VCaP (cell line): ENCODE data around the gene CMIP.

ENCODE experiments used
- H3K27ac ChIP-seq: fragments of 450-650 bp; 2 replicates; pipeline ENCODE4 v1.5.1; 2017
- TF ChIP-seq, protein P1 (sequence below): fragments of 450-650 bp; conservative IDR thresholded peaks from 2 replicates; pipeline ENCODE4 v1.5.1; 2017; ENCODE audit warnings: mild to moderate bottlenecking, moderate library complexity

CMIP gene

DNA sequence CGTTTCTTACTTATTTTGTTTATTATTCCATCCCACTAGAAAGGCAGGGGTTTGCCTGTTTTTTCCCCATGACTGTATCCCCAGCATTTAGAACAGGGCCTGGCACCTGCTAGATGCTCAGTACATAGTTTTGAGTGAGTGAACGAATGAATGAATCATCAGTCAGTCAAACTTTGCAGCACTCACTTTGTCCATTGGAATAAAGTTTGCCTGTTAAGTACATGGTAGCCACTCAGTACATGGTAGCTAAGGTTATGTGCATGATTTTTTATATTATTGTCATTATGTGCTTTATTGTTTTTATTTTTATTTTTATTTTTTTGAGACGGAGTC is 88.5 kb downstream of the CMIP start:
- TF ChIP-seq, protein P1, sequence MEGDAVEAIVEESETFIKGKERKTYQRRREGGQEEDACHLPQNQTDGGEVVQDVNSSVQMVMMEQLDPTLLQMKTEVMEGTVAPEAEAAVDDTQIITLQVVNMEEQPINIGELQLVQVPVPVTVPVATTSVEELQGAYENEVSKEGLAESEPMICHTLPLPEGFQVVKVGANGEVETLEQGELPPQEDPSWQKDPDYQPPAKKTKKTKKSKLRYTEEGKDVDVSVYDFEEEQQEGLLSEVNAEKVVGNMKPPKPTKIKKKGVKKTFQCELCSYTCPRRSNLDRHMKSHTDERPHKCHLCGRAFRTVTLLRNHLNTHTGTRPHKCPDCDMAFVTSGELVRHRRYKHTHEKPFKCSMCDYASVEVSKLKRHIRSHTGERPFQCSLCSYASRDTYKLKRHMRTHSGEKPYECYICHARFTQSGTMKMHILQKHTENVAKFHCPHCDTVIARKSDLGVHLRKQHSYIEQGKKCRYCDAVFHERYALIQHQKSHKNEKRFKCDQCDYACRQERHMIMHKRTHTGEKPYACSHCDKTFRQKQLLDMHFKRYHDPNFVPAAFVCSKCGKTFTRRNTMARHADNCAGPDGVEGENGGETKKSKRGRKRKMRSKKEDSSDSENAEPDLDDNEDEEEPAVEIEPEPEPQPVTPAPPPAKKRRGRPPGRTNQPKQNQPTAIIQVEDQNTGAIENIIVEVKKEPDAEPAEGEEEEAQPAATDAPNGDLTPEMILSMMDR: no peak
- H3K27ac ChIP-seq: no peak overlapping the region

DNA sequence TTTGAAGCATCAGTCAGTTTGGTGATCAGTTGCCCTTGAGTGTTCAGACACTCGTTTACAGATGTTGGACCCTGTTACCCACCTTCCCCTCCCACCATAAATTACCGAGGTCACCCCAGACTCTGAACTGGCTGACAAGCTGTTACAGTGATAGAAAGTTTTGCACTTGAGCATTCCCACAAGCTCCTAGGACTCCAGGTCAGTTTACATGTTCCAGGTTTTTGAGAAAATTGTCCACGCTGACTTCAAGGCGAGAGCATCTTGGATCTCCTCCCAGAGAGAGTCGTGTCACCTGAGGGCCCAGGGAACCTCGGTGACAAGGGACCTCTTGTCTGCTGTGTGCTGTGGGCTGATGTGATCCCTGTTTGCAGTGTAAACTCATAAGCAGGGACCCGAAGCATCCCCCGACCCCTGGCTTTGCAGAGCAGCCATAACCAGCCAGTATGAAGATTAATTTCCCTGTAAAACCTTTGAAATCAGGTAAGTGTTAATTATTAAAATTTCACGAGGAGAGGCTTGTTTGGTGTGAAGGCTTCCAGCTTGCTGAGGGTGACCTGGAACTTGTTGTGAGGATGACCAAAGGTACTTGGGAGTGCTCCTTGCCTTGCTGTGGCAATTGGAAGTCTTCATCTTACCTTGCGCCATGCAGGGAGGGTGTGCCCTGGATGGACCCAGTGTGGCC is 91.2 kb downstream of the CMIP start:
- no peak overlapping the region for H3K27ac ChIP-seq
- TF ChIP-seq, protein P1: no peak

DNA sequence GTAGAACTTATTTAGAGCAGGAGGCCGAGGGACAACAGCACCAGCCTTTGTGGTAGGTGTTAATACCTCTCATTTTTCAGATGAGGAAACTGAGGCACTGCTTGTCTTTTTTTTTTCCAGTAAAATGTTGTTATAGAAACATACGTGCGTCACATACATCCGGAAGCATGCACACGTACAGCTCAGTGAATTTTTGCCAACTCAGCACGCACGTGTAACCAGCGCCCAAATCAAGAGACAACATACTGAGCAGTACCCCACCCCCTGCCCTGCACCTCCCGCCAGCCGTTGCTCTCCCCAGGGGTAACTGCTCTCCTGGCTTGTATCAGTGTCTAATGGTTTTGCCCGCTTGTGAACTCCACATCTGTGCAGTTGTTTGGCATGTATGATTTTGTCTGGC is 92.0 kb downstream of the CMIP start:
- H3K27ac ChIP-seq: no peak overlapping the region
- TF ChIP-seq, protein P1: no peak

DNA sequence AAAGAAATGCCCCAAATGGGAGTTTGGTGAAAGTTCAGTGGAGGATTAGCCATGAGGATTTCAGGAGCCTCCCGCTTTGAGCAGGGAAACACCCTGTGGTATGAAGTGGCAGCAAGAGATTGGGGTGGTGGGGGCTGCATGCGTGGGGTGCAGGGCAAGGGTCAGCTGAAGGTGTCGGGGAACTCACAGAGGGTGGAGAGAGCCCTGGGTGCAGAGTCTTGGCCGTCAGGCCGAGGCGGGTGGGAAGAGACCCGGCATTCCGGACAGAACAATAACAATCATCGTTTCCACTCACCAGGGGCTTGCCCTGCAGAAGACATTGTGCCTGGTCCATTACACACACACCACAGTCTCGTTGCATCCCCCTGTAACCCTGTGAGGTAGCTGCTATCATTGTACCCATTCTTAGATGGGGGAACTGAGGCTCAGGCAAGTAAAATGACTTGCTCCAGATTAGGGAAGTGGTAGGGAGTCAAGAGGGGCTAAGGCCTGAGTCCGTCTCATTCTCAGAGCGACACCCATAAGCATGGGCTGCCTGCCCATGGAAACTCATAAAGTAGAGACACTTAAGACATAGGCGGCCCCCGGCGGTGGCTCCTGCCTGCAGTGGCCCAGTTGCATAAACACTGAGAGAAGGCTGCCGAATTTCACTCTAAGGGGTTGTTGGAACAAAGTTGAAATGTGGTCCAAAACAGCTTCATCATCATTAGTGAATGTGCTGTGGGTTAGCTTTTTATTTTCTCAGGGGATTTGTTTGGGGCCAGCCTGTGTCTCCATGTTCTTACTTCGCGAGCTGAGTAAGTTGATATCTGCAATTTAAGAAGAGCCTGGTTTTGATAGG is 93.3 kb downstream of the CMIP start:
- TF ChIP-seq, protein P1: no peak
- H3K27ac ChIP-seq: no peak overlapping the region

DNA sequence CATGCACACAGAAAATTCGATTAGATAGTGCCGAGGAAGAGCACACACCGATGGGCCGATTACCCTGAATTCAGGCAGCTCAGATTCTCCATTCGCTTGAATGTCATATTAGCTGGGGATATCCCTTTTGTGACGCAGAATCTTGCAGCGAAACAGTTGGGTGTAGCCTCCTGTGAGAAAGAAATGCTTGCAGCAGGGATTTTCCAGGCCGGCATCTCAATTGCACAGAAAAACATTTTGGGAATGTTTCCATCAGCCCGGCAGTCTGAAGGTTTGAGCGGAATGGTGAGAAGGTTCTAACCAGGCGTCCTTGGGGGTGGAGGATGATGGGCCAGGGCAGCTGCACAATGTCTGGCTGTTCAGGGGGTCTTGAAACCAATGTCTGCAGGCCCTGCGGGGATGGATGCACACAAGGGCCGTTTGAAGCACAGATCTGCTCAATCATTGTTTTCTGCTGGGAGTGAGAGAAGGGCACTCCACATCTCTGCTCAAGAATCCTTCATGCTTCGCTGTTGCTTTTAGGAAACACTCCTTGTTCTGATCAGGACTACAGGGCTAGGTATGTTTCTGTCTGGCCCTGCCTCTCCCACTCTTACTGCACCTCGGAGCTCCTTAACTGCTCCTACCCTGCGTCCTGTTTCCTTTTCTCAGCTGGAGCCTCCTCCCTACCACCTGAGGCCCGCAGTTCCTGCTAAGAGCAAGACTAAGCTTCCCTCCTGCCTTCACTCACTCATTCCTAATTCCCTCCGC is 94.6 kb downstream of the CMIP start:
- no peak overlapping the region for H3K27ac ChIP-seq
- TF ChIP-seq, protein P1: no peak

DNA sequence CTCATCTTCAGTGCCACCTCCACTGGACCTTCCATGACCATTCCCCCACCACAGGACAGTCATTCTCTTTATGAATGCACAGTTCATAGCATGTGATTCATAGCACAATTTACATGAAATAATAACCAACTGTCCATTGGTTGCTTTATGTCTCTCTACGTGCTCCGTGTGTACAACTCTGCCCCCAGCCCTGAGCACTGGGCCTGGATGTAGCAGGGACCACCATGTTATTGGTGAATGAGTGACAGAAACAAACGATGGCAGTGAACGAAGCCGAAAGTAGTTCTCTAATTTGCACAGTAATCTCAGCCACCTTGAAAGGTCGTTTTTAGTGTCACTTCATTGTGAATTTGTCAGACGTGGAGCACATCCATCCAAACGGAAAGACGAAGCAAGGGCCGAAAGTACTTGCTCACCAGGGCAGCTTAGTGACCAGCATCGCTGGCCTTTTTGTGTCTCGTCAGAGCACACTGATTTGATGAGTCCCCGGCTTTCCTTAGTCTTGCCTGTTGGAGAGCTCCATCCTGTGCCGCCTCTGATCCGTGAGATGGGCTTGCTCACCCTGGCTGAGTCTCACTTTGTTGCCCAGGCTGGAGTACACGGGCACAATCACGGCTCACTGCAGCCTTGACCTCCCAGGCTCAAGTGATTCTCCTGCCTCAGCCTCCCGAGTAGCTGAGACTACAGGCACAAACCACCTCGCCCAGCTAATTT is 95.3 kb downstream of the CMIP start:
- H3K27ac ChIP-seq: no peak overlapping the region
- TF ChIP-seq, protein P1: no peak

DNA sequence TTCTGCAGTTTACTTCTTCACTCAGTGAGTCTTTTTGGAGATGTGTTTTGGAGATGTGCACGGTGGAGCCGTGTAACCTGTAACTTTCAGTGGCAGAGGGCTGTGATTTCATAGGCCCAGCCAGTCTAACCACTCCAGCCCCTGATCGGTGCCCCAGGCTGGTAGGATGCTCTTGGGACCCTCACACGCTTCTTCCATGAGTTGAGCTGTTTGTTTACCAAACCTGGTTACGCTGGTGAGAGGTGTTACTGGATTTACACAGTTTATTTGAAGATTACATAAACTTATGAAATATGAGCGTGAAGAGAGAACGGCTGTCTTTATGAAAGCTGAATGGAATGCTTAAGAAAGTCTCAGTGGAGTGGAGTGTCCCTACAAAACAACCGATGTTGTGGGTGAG is 96.7 kb downstream of the CMIP start:
- TF ChIP-seq, protein P1: no peak
- no peak overlapping the region for H3K27ac ChIP-seq
